ENCODE measurements around the gene MFSD2B. TPM values are rescaled to one million over a fixed set of nuclear protein-coding genes. Genes with fewer than 3 reads are reported as not detected.

Gene MFSD2B
- total RNA-seq, 1 experiment from 2014 or later = 0.39 TPM

DNA sequence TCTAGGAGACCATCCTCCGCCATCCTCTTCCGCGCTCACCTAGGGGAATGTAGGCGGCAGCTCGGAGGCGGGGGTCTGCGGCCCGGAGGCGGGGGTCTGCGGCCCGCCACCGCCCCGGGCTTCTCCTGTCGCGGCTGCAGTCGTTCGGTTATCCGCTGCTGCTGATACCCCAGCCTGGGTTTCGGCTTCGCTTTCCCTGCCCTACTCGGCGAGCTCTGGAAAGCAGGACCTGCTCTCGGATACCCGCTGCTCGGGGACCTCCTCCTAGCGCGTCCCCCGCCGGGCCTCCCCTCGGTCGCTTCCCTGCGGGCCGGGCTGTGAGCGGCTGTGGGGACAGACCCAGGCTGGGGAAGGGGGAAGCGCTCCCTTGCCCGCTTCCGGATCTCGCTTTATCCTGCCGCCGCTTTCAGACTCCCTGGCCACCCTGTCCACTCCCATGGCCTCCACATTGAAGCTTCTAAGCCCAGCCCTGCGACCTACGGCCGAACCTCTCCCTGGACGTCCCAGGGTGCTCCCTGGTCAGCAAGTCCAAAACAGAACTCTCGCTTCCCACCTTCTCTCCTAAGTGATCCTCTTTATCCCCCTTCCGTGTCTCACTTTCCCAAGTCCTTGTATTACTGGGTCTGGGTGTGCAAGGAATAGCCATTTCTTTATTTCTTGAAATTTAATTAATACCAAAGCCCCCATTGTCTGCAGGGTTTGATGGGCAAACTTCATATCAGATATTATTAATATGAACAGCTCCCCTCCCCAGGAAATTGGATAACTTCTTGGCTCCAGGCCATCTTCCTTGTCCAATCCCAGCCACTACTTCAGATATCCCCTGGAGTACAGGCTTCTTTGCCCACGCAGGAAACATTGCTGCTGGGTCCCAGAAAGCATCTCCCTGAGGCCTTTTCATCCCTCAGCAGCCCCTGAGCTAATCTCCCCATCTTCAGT, 40.4 kb downstream of the MFSD2B start:
- peak overlapping the region; percentile 90 for H3K4me2 ChIP-seq (ENCODE audit: low read length)
- no peak overlapping the region for H3K27ac ChIP-seq (ENCODE audit: low read depth, low read length)
- H3K4me1 ChIP-seq (ENCODE audit: control insufficient read depth in 1 of 2, insufficient read depth in 2 of 2, low read length in 2 of 2) = peaks cover 13 to 30% of the 10 kb centered on the region in 2 experiments
- H3K4me3 ChIP-seq (replicated peaks in 1 of 2; ENCODE audit: low read depth in 1 of 2, low read length in 2 of 2) = peak overlapping the region; percentile 64 to 69
- TSS peak; percentile 31 for BruUV-seq (replicated peaks)
- ChIA-PET RAD21 (ENCODE audit: low non-redundant PET in 1 of 2, low total read pairs in 2 of 2, uncharacterized antibody in 2 of 2, unreplicated experiment in 2 of 2) (no interaction called here), POLR2A (interaction anchor here (2.4 kb wide), 1 partner anchor 26 kb away, joined by 16 read pairs; the partner anchor contains the start of gene SF3B6), CTCF (interaction anchor here (1.0 kb wide), 1 partner anchor 114 kb away, joined by 3 read pairs; no protein-coding TSS in a partner anchor)
- H3K9ac ChIP-seq (ENCODE audit: low read length) = peak overlapping the region; percentile 44
- no peaks in the 10 kb centered on the region for H3K9me2 ChIP-seq (ENCODE audit: insufficient read depth)
- no peaks in the 10 kb centered on the region for H3K36me3 ChIP-seq (ENCODE audit: control insufficient read depth in 1 of 2, insufficient read depth in 2 of 2, low read length in 2 of 2)
- ATAC-seq = no peak
- no peaks in the 10 kb centered on the region for H3K9me3 ChIP-seq (ENCODE audit: control insufficient read depth in 1 of 2, insufficient read depth in 1 of 2, low read depth in 1 of 2, low read length in 2 of 2)
- intact Hi-C loops (cut with micrococcal nuclease) = loop anchor here (2.0 kb wide), 1 partner anchor 26 kb away; the partner anchor contains the start of gene SF3B6
- H2AFZ ChIP-seq (ENCODE audit: low read depth, low read length, poor library complexity, severe bottlenecking) = no peak overlapping the region
- peaks cover 12% of the 10 kb centered on the region; the same call in 1 of the 2 replicates for H3K79me2 ChIP-seq (ENCODE audit: insufficient read depth, low read length)
- no peaks in the 10 kb centered on the region for H3K27me3 ChIP-seq (ENCODE audit: insufficient read depth, low read length)
- no peaks in the 10 kb centered on the region for H4K20me1 ChIP-seq (ENCODE audit: insufficient read depth)
- DNase-seq (ENCODE audit: low read depth, low spot score) = no peak
- no peak for TF ChIP-seq JUND (IDR thresholded peaks at IDR 0.05)
- no peak for TF ChIP-seq EGR1 (IDR thresholded peaks at IDR 0.05; ENCODE audit: low read depth)
- TF ChIP-seq EZH2phosphoT487 (IDR thresholded peaks at IDR 0.05; ENCODE audit: borderline replicate concordance) = no peak
- no peak for TF ChIP-seq SP1 (IDR thresholded peaks at IDR 0.05; ENCODE audit: low read depth)
- no peak for TF ChIP-seq EZH2 (IDR thresholded peaks at IDR 0.05)
- no peak for TF ChIP-seq FOSL1 (IDR thresholded peaks at IDR 0.05; ENCODE audit: low read depth)
- no peak for TF ChIP-seq ZFX (IDR thresholded peaks at IDR 0.05)
- TF ChIP-seq ELF1 (IDR thresholded peaks at IDR 0.05; ENCODE audit: borderline replicate concordance, low read depth) = no peak
- TF ChIP-seq, protein P1, sequence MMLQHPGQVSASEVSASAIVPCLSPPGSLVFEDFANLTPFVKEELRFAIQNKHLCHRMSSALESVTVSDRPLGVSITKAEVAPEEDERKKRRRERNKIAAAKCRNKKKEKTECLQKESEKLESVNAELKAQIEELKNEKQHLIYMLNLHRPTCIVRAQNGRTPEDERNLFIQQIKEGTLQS (IDR thresholded peaks at IDR 0.05) = no peak
- TF ChIP-seq YY1 (IDR thresholded peaks at IDR 0.05; ENCODE audit: extremely low read depth, insufficient replicate concordance, low read depth, low read length) = no peak
- TF ChIP-seq, protein P2, sequence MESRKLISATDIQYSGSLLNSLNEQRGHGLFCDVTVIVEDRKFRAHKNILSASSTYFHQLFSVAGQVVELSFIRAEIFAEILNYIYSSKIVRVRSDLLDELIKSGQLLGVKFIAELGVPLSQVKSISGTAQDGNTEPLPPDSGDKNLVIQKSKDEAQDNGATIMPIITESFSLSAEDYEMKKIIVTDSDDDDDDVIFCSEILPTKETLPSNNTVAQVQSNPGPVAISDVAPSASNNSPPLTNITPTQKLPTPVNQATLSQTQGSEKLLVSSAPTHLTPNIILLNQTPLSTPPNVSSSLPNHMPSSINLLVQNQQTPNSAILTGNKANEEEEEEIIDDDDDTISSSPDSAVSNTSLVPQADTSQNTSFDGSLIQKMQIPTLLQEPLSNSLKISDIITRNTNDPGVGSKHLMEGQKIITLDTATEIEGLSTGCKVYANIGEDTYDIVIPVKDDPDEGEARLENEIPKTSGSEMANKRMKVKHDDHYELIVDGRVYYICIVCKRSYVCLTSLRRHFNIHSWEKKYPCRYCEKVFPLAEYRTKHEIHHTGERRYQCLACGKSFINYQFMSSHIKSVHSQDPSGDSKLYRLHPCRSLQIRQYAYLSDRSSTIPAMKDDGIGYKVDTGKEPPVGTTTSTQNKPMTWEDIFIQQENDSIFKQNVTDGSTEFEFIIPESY (IDR thresholded peaks at IDR 0.05; ENCODE audit: extremely low read depth, insufficient replicate concordance, low read length) = no peak
- no peak for TF ChIP-seq POLR2A (IDR thresholded peaks at IDR 0.05; ENCODE audit: borderline replicate concordance, extremely low read depth, insufficient read depth, insufficient read length)
- no peak for TF ChIP-seq SRF (IDR thresholded peaks at IDR 0.05; ENCODE audit: low read depth)
- TF ChIP-seq POLR2AphosphoS5 (IDR thresholded peaks at IDR 0.05; ENCODE audit: low read depth, low read length) = no peak
- TF ChIP-seq MAX (IDR thresholded peaks at IDR 0.05) = no peak
- TF ChIP-seq REST (IDR thresholded peaks at IDR 0.05; ENCODE audit: low read depth) = no peak
- no peak for TF ChIP-seq TCF7L2 (IDR thresholded peaks at IDR 0.05; ENCODE audit: borderline replicate concordance, extremely low read depth, insufficient read depth, insufficient read length)
- no peak for TF ChIP-seq RAD21 (IDR thresholded peaks at IDR 0.05; ENCODE audit: low read depth)

Measured in HCT116 (cell line).